PFSK-1 (cell line): ENCODE data around the gene OR5H15.

Source experiments
- FOXP2 ChIP-seq: optimal IDR thresholded peaks from 2 replicates; pipeline ENCODE3; 2011; ENCODE audit warnings: borderline replicate concordance, control low read depth, inconsistent platforms; ENCODE audit not compliant: insufficient read depth; ENCODE audit errors: extremely low read length, extremely low read depth
- POLR2AphosphoS5 ChIP-seq: IDR thresholded peaks from 2 replicates; pipeline ENCODE4 v1.6.1; 2012; ENCODE audit warnings: low read depth, mild to moderate bottlenecking, control low read depth, low read length, moderate library complexity
- SIN3A ChIP-seq: IDR thresholded peaks from 2 replicates; pipeline ENCODE4 v1.6.1; 2012; ENCODE audit warnings: mild to moderate bottlenecking, low read length, moderate library complexity, borderline replicate concordance; ENCODE audit not compliant: insufficient read depth
- TAF1 ChIP-seq: IDR thresholded peaks from 2 replicates; pipeline ENCODE4 v1.6.1; 2012; ENCODE audit warnings: low read length, control low read depth, borderline replicate concordance; ENCODE audit not compliant: insufficient read depth
- TF ChIP-seq, protein P1 (sequence below), 2 experiments: IDR thresholded peaks; 2 replicates each; pipeline versions ENCODE4 v1.6.1 to v1.8.0; 2011 to 2012; ENCODE audit warnings: low read depth in 2 of 2, low read length in 2 of 2, control low read depth in 1 of 2, inconsistent platforms in 1 of 2, mild to moderate bottlenecking in 1 of 2, moderate library complexity in 1 of 2; ENCODE audit not compliant: insufficient read depth in 1 of 2

Gene OR5H15

GRCh38 chr3:98213276-98213675 is 46.8 kb downstream of the OR5H15 start:
- no peak for TF ChIP-seq POLR2AphosphoS5
- no peak for TF ChIP-seq SIN3A
- TF ChIP-seq, protein P1, sequence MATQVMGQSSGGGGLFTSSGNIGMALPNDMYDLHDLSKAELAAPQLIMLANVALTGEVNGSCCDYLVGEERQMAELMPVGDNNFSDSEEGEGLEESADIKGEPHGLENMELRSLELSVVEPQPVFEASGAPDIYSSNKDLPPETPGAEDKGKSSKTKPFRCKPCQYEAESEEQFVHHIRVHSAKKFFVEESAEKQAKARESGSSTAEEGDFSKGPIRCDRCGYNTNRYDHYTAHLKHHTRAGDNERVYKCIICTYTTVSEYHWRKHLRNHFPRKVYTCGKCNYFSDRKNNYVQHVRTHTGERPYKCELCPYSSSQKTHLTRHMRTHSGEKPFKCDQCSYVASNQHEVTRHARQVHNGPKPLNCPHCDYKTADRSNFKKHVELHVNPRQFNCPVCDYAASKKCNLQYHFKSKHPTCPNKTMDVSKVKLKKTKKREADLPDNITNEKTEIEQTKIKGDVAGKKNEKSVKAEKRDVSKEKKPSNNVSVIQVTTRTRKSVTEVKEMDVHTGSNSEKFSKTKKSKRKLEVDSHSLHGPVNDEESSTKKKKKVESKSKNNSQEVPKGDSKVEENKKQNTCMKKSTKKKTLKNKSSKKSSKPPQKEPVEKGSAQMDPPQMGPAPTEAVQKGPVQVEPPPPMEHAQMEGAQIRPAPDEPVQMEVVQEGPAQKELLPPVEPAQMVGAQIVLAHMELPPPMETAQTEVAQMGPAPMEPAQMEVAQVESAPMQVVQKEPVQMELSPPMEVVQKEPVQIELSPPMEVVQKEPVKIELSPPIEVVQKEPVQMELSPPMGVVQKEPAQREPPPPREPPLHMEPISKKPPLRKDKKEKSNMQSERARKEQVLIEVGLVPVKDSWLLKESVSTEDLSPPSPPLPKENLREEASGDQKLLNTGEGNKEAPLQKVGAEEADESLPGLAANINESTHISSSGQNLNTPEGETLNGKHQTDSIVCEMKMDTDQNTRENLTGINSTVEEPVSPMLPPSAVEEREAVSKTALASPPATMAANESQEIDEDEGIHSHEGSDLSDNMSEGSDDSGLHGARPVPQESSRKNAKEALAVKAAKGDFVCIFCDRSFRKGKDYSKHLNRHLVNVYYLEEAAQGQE (IDR thresholded peaks at IDR 0.05; ENCODE audit: insufficient read depth in 1 of 2, low read depth in 2 of 2, low read length in 2 of 2) = no peak
- no peak for TF ChIP-seq FOXP2
- no peak for TF ChIP-seq TAF1

GRCh38 chr3:98215051-98215450 is 48.6 kb downstream of the OR5H15 start:
- TF ChIP-seq TAF1 = no peak
- no peak for TF ChIP-seq POLR2AphosphoS5
- TF ChIP-seq SIN3A = no peak
- TF ChIP-seq, protein P1 (IDR thresholded peaks at IDR 0.05; ENCODE audit: insufficient read depth in 1 of 2, low read depth in 2 of 2, low read length in 2 of 2) = no peak
- TF ChIP-seq FOXP2 = no peak
